HEK293 (cell line): ENCODE data around the gene SMC6.

ENCODE experiments used
- CTCF ChIP-seq: fragments of 450-650 bp; formaldehyde crosslinking; IDR thresholded peaks from 2 replicates; pipeline ENCODE4 v1.5.1; 2016; ENCODE audit warnings: missing biosample characterization, missing genetic modification characterization
- ZNF112 ChIP-seq: fragments of 450-650 bp; formaldehyde crosslinking; IDR thresholded peaks from 2 replicates; pipeline ENCODE4 v1.5.0; 2017; ENCODE audit warnings: missing biosample characterization, missing genetic modification characterization
- ZNF280C ChIP-seq: fragments of 450-650 bp; formaldehyde crosslinking; IDR thresholded peaks from 2 replicates; pipeline ENCODE4 v1.5.1; 2016; ENCODE audit warnings: missing biosample characterization, missing genetic modification characterization
- TF ChIP-seq, protein P1 (sequence below): fragments of 450-650 bp; formaldehyde crosslinking; IDR thresholded peaks from 2 replicates; pipeline ENCODE4 v1.5.1; 2016; ENCODE audit warnings: missing biosample characterization, missing genetic modification characterization, low read depth

DNA sequence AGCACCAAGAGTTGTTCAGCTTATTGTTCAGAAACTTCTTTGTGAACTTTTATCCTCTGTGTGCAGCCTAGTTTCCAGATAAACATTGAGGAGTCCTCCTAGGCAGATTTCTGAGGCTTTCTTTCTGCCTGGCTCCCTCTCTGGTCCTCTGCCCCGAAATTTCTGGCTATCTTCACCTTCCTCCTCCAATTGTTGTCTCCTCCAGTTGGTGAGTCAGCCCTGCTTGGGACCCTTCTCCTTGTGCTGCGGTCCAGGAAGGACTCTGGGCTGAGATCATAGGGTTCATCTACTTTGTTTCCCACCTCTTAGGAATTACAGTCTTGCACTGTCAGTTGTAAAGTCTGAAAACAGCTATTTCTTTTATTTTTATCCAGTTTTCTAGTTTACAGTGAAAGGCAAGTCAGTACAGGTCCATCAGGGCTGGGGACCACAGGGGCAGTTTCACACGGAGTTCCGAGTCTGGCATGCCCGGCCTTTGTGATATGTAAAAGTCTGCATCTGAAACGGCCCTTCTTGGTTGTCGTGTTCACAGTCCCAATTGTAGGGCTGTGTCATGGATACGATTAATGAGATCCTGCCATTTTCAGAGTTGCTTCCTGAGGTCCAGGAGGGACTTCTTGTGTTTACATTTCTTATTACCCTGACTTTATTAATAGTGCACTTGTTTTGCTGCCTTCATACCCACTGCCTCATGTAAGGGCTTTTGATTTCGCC lies 100.8 kb downstream of the SMC6 start:
- TF ChIP-seq ZNF280C (no peak), ZNF112 (tag by site-specific recombination) (no peak), CTCF (tag by site-specific recombination) (no peak)
- TF ChIP-seq, protein P1, sequence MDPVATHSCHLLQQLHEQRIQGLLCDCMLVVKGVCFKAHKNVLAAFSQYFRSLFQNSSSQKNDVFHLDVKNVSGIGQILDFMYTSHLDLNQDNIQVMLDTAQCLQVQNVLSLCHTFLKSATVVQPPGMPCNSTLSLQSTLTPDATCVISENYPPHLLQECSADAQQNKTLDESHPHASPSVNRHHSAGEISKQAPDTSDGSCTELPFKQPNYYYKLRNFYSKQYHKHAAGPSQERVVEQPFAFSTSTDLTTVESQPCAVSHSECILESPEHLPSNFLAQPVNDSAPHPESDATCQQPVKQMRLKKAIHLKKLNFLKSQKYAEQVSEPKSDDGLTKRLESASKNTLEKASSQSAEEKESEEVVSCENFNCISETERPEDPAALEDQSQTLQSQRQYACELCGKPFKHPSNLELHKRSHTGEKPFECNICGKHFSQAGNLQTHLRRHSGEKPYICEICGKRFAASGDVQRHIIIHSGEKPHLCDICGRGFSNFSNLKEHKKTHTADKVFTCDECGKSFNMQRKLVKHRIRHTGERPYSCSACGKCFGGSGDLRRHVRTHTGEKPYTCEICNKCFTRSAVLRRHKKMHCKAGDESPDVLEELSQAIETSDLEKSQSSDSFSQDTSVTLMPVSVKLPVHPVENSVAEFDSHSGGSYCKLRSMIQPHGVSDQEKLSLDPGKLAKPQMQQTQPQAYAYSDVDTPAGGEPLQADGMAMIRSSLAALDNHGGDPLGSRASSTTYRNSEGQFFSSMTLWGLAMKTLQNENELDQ (tag by site-specific recombination): no peak
